Cerebellar cortex (tissue), 1 donor: ENCODE results near the gene NAA16.
"Not testable (repeated sequence)": the region's sequence is repeated elsewhere in the genome, so short reads cannot be mapped to it uniquely, and the experiment has no call there.

Experiments
- DNase-seq: peaks from one replicate; pipeline ENCODE4 v3.0.0-alpha.2; 2015; ENCODE audit warnings: low spot score

The NAA16 gene

GRCh38 chr13:41408746-41409145 lies 97.7 kb downstream of the NAA16 start:
- DNase-seq, result no peak

- DNase-seq, result no peak
These were observed 98.5 kb downstream of the NAA16 start for GRCh38 chr13:41409611-41410010.

GRCh38 chr13:41411060-41411459 lies 100.0 kb downstream of the NAA16 start:
- DNase-seq, result no peak

GRCh38 chr13:41411522-41411921 lies 100.5 kb downstream of the NAA16 start:
- peak; percentile 22 for DNase-seq

GRCh38 chr13:41413872-41414271 lies 102.8 kb downstream of the NAA16 start:
- DNase-seq, result no peak

GRCh38 chr13:41416276-41416675 lies 105.2 kb downstream of the NAA16 start:
- no peak for DNase-seq

- no peak for DNase-seq
These were observed 107.0 kb downstream of the NAA16 start for GRCh38 chr13:41418027-41418426.

GRCh38 chr13:41418731-41419130 lies 107.7 kb downstream of the NAA16 start:
- DNase-seq, result no peak

- no peak for DNase-seq
These were observed 108.1 kb downstream of the NAA16 start for GRCh38 chr13:41419206-41419605.

GRCh38 chr13:41420146-41420545 lies 109.1 kb downstream of the NAA16 start:
- no peak for DNase-seq

- not testable (repeated sequence) for DNase-seq
These were observed 110.3 kb downstream of the NAA16 start for GRCh38 chr13:41421330-41421729.

GRCh38 chr13:41421983-41422382 lies 110.9 kb downstream of the NAA16 start:
- not testable (repeated sequence) for DNase-seq

- not testable (repeated sequence) for DNase-seq
These were observed 112.2 kb downstream of the NAA16 start for GRCh38 chr13:41423259-41423658.

- DNase-seq, result not testable (repeated sequence)
These were observed 113.6 kb downstream of the NAA16 start for GRCh38 chr13:41424675-41425074.

- DNase-seq, result no peak
These were observed 115.0 kb downstream of the NAA16 start for GRCh38 chr13:41426047-41426446.
